ENCODE measurements around the gene CLECL1. TPM values are rescaled to one million over a fixed set of nuclear protein-coding genes. Genes with fewer than 3 reads are reported as not detected.

Gene CLECL1
- total and polyA plus RNA-seq, 9 of the 15 experiments (the other 6 are each of a cell fraction or from before 2014, with no cell fraction given) = 0.13 to 0.25 TPM; not detected in 7

GRCh38 chr12:9700606-9700956 lies 32.3 kb downstream of the CLECL1 start:
- ChIA-PET CTCF (ENCODE audit: low intra/inter-chr PET ratio) (no interaction called here), POLR2A (no interaction called here)
- Histone ChIP-seq H3K4me2 (ENCODE audit: insufficient read depth, low read length) (no peak overlapping the region), H3K27ac (ENCODE audit: extremely low read depth, low read depth, low read length) (no peak overlapping the region), H3K9me3 (replicated peaks; ENCODE audit: control insufficient read depth, insufficient read depth, low read depth, low read length) (no peaks in the 10 kb centered on the region; the same call in 1 of the 2 replicates), H3K36me3 (ENCODE audit: control insufficient read depth, insufficient read depth, low read length) (no peaks in the 10 kb centered on the region), H4K20me1 (replicated peaks; ENCODE audit: control insufficient read depth, insufficient read depth, low read length) (no peaks in the 10 kb centered on the region), H3K4me1 (replicated peaks in 1 of 2; ENCODE audit: control insufficient read depth in 2 of 2, insufficient read depth in 2 of 2, low read length in 2 of 2) (no peaks in the 10 kb centered on the region), H3K79me2 (ENCODE audit: control insufficient read depth, insufficient read depth, low read length) (no peaks in the 10 kb centered on the region), H3K9ac (ENCODE audit: insufficient read depth in 1 of 2, low read depth in 2 of 2, low read length in 2 of 2) (no peak overlapping the region), H3K4me3 (no peak overlapping the region), H3K9me1 (ENCODE audit: control insufficient read depth, insufficient read depth, low read length) (no peaks in the 10 kb centered on the region), H2AFZ (ENCODE audit: low read depth, low read length) (no peak overlapping the region), H3K27me3 (ENCODE audit: control insufficient read depth in 2 of 2, insufficient read depth in 2 of 2, low read length in 2 of 2) (no peaks in the 10 kb centered on the region)
- no TSS peak for BruUV-seq (replicated peaks)
- in situ Hi-C loops (cut with MboI) (loop anchor here (25.0 kb wide), 1 partner anchor 238 kb away; no protein-coding TSS in a partner anchor), intact Hi-C loops (cut with micrococcal nuclease) (loop anchor here (10.0 kb wide), 1 partner anchor 326 kb away; no protein-coding TSS in a partner anchor)
- ATAC-seq = no peak
- no peak for DNase-seq (ENCODE audit: extremely low read depth in 1 of 4, low spot score in 3 of 4)
- WGBS (ENCODE audit: insufficient coverage, low coverage, missing lambda C conversion rate) = 56% methylated on average over 2 of the region's 2 CpGs
- TF ChIP-seq LARP7 (IDR thresholded peaks at IDR 0.05) (no peak), PBX2 (CRISPR knock-in tag; IDR thresholded peaks at IDR 0.05; ENCODE audit: low read depth) (no peak), PBX2 (tag; conservative IDR thresholded peaks at IDR 0.05; ENCODE audit: low read depth) (no peak)
- no peak for FAIRE-seq
